Measurements from ENCODE around the gene EPSTI1. TPM values are rescaled to one million over a fixed set of nuclear protein-coding genes. Genes with fewer than 3 reads are reported as not detected.

EPSTI1 gene
- total and polyA plus RNA-seq, 5 experiments from 2014 or later = 10.1 to 12.8 (median 10.8) TPM

- Mint-ChIP-seq H3K9me3 (peaks cover 0 to 1% (median 0%) of the 10 kb centered on the region in 9 donors), H3K27me3 (peaks cover 3 to 21% (median 7%) of the 10 kb centered on the region in 5 donors), H3K4me3 (no peak overlapping the region), H3K27ac (no peak overlapping the region), H3K36me3 (no peaks in the 10 kb centered on the region), H3K4me1 (no peaks in the 10 kb centered on the region)
- DNase-seq = no peak
- ATAC-seq = no peak
- POLR2A ChIA-PET = no interaction called here
Observed at GRCh38 chr13:42852136-42852535, 139.9 kb downstream of the EPSTI1 start.

- Mint-ChIP-seq H3K4me1 (no peaks in the 10 kb centered on the region), H3K36me3 (no peaks in the 10 kb centered on the region), H3K27ac (no peak overlapping the region), H3K27me3 (peaks cover 2 to 14% (median 3%) of the 10 kb centered on the region in 5 donors), H3K9me3 (no peaks in the 10 kb centered on the region), H3K4me3 (no peak overlapping the region)
- POLR2A ChIA-PET = no interaction called here
- ATAC-seq (no peak), DNase-seq (no peak)
Observed at GRCh38 chr13:42849200-42849599, 142.8 kb downstream of the EPSTI1 start.

GRCh38 chr13:42847891-42848663 is 144.0 kb downstream of the EPSTI1 start:
- Mint-ChIP-seq H3K9me3 (no peaks in the 10 kb centered on the region), H3K36me3 (no peaks in the 10 kb centered on the region), H3K27ac (no peak overlapping the region), H3K27me3 (peaks cover 2 to 11% (median 3%) of the 10 kb centered on the region in 5 donors), H3K4me3 (no peak overlapping the region), H3K4me1 (no peaks in the 10 kb centered on the region)
- DNase-seq = no peak
- POLR2A ChIA-PET = no interaction called here
- ATAC-seq = no peak

- H3K4me1 Mint-ChIP-seq = no peaks in the 10 kb centered on the region
- DNase-seq = no peak
- ATAC-seq = no peak
- POLR2A ChIA-PET = no interaction called here
- peaks cover 0 to 15% (median 2%) of the 10 kb centered on the region in 5 donors for H3K27me3 Mint-ChIP-seq
- no peak overlapping the region for H3K4me3 Mint-ChIP-seq
- no peaks in the 10 kb centered on the region for H3K36me3 Mint-ChIP-seq
- no peak overlapping the region for H3K27ac Mint-ChIP-seq
- no peaks in the 10 kb centered on the region for H3K9me3 Mint-ChIP-seq
Observed at GRCh38 chr13:42836930-42837690, 154.9 kb downstream of the EPSTI1 start.

Other genes with a start within 250 kb of the EPSTI1 start
- gene FAM216B, start 210.7 kb downstream of the EPSTI1 start, total RNA-seq = not detected
- gene FAM216B, start 210.7 kb downstream of the EPSTI1 start, polyA plus RNA-seq = not detected
- 1 to 10 TPM; 9.5 TPM for gene DNAJC15, start 31.3 kb upstream of the EPSTI1 start, total RNA-seq
- gene DNAJC15, start 31.3 kb upstream of the EPSTI1 start, polyA plus RNA-seq = 10 to 100 TPM; 12.7 to 26.5 (median 14.1) TPM

Measured in naive thymus-derived CD8-positive, alpha-beta T cell (primary cell).